GM18505 (cell line): ENCODE data around the gene CIAO2A.
"Not testable (repeated sequence)": the region's sequence is repeated elsewhere in the genome, so short reads cannot be mapped to it uniquely, and the experiment has no call there.

ENCODE experiments used
- ATAC-seq: cut with Tn5 transposase; IDR thresholded peaks from one replicate; pipeline ENCODE4 v1.9.1; 2021; ENCODE audit not compliant: unreplicated experiment
- POLR2A ChIP-seq: IDR thresholded peaks from 4 replicates; pipeline ENCODE4 v1.6.1; 2011; ENCODE audit warnings: borderline replicate concordance; ENCODE audit not compliant: insufficient read depth, insufficient read length; ENCODE audit errors: extremely low read depth

CIAO2A gene

GRCh38 chr15:64125978-64126377 lies 32.3 kb upstream of the CIAO2A start:
- TF ChIP-seq POLR2A: no peak
- ATAC-seq: no peak

GRCh38 chr15:64122936-64123351 lies 29.3 kb upstream of the CIAO2A start:
- no peak for TF ChIP-seq POLR2A
- no peak for ATAC-seq

GRCh38 chr15:64122444-64122843 lies 28.8 kb upstream of the CIAO2A start:
- no peak for TF ChIP-seq POLR2A
- no peak for ATAC-seq

DNA sequence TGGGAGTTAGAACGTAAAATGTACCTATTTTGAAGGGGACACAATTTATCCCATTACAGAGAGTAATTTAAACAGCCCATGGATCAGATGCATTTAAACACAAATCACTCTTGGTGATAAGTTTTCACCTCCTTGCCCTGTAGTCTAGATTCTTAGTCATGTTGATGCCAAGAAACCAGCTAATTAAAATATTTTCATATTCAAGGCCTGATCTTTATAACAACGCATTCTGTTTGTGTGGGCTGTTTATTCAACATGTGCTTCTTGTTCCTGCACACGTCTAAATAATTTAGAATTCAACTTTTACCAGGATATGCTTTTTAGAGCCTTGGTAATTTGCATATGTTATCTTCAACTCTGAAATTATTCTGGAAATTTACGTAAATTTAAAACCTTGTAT lies 28.0 kb upstream of the CIAO2A start:
- no peak for ATAC-seq
- no peak for TF ChIP-seq POLR2A

DNA sequence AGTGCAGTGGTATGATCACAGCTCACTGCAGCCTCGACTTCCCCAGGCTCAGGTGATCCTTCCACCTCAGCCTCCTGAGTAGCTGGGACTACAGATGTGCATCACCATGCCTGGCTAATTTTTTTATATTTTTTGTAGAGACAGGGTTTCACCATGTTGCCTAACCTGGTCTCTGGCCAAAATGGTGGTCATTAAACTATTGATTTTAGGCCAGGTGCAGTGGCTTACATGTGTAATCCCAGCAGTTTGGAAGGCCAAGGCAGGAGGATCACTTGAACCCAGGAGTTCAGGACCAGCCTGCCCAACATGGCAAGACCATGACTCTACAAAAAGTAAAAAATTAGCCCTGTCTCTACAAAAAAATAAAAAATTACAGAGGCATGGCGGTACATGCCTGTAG lies 26.7 kb upstream of the CIAO2A start:
- ATAC-seq: not testable (repeated sequence)

- no peak for TF ChIP-seq POLR2A
- no peak for ATAC-seq
Observed at GRCh38 chr15:64117759-64118487, 24.3 kb upstream of the CIAO2A start.

DNA sequence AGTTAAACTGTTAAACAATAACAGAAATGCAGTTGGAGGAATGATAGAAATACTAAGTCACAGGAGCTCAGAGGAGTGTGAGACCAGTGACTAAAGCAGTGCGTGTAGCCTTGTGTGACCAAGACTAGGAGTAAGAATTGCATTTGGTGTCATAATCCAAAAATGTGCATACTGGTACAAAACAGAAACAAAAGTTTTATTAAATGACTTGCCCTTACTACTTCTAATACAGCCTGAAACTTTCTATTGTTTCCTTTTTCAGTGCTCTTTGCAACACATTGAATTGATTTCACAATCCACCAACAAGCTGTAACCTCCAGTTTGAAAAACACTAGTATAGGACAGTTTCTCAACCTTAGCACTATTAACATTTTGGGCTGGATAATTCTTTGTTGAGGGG lies 19.3 kb upstream of the CIAO2A start:
- no peak for ATAC-seq
- TF ChIP-seq POLR2A: no peak

DNA sequence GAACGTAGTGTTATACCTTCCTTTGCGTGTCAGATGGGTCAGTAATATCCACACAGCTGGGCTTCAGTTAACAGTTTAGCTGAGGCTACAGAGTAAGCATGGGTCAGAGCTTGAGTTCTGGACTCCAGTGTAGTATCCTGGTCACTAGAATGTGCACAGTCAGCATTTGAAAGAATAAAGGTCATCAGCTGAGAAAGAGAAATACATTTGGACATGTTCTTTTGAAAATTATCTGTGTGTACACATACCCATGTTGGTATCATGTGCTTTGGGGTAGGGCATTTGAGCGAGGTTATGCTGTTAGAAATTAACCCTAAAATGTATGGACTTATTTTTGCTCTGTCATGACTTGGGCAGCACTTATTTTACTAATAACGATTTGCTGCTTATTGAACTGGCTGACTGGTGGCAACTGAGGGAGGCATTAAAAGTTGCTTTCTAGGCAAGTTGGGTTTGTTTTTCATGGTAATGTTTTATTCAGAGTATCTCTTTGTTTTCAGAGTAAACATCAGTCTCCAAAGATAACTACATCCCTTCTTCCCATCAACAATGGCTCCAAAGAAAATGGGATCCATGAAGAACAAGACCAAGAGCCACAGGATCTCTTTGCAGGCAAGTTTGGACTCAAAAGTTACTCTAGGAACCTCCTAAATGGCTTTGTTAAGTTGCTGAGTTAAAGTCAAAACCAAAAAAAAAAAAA lies 18.6 kb upstream of the CIAO2A start:
- ATAC-seq: no peak
- no peak for TF ChIP-seq POLR2A

GRCh38 chr15:64111679-64112050 lies 18.0 kb upstream of the CIAO2A start:
- no peak for ATAC-seq

DNA sequence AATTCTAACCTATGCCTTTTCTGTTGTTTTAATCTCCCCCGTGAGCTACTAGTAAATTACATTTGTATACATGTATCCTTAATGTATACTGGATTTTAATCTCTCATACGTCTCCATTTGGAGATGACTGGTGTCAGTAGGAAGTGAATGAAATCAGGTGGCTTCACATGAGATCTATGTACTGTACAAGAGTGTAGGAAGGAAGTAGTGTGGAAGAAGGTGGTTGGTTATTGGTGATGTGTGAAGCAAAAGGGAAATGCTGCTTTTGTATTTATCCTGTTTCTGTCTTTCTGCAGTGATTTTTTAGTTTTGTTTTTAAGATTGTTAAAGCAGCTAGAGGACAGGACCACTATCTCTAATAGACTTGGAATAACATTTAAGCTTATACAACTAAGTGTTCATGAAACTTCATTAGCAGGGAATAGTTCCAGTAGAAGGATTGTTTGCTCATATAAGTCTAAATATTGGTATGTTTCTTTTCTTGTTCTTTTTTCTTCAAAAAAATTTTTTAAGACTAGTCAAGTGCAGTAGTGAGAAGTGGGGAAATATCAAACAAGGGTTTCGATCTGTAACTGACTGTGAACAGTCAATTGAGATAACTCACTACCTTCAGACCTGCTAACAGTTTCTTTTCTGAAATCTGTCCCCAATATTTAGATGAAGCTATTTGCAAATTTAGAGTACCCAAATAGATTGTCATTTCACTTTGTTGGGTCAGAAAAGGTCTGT lies 17.5 kb upstream of the CIAO2A start:
- no peak for TF ChIP-seq POLR2A
- ATAC-seq: no peak

More at GRCh38 chr15:64111679-64112050, 18.0 kb upstream of the CIAO2A start:
- TF ChIP-seq POLR2A: no peak

- ATAC-seq: not testable (repeated sequence)
Observed at GRCh38 chr15:64110108-64110701, 16.6 kb upstream of the CIAO2A start.

DNA sequence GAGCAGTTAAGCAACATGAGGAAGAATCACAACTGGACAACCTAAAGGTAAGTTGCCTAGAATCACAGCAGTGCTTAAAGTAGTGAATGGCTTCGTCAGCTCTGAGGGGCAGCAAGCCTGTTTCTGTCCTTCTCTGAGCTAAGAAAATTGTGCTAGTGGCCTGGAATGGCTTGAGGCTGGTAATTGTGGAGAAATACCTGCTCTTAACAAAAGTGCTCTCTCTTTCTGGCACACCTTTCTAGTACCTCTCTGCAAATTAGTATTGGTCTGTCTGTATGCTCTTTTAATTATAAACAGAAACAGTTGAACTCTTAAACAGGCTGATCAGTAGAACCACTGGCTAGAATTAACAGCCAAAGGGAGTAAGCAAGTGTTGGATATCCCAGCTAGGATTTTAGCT lies 13.7 kb upstream of the CIAO2A start:
- no peak for TF ChIP-seq POLR2A
- no peak for ATAC-seq

GRCh38 chr15:64105113-64105704 lies 11.6 kb upstream of the CIAO2A start:
- no peak for ATAC-seq
- no peak for TF ChIP-seq POLR2A

- no peak for ATAC-seq
Observed at GRCh38 chr15:64102497-64102896, 8.9 kb upstream of the CIAO2A start.

DNA sequence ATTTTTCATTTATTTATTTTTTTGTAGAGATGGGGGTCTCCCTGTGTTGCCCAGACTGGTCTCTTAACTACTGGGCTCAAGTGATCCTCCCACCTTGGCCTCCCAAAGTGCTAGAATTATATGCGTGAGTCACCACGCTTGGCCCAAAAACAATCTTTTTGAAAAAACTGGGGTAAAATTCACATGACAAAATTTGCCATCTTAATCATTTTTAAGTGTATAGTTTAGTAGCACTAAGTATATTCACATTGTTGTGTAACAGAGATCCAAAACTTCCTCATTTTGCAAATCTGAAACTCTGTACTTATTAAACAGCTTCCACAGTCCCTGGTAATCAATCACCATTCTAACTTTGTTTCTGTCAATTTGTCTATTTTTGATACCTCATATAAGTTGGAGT lies 7.3 kb upstream of the CIAO2A start:
- no peak for TF ChIP-seq POLR2A
- no peak for ATAC-seq

More at GRCh38 chr15:64102497-64102896, 8.9 kb upstream of the CIAO2A start:
- no peak for TF ChIP-seq POLR2A
